HepG2 (cell line): Measurements from ENCODE around the gene MYCBP2. TPM values are rescaled to one million over a fixed set of nuclear protein-coding genes. Genes with fewer than 3 reads are reported as not detected.

ENCODE experiments used
- ATAC-seq: fragments of 200-7000 bp; cut with Tn5 transposase; 3 replicates; pipeline ENCODE4 v1.9.1; 2020; ENCODE audit warnings: mild to moderate bottlenecking, moderate library complexity
- BruUV-seq: library from RNA; stranded (reverse); fragments of 400-500 nt; replicated peaks from 2 replicates; lab custom pipeline; 2021; lab: Mats Ljungman, UMichigan
- CTCF ChIA-PET: fragments of 300-600 bp; formaldehyde crosslinking; extraction: SDS; loops from one replicate; lab custom pipeline; 2021; ENCODE audit warnings: low total read pairs, inconsistent platforms, low intra/inter-chr PET ratio; lab: Yijun Ruan, JAX
- POLR2A ChIA-PET: fragments of 350-600 bp; sonication (Branson Sonifier 250); formaldehyde crosslinking; loops from one replicate; lab custom pipeline; 2020; ENCODE audit warnings: antibody characterized with exemption, inconsistent platforms; lab: Yijun Ruan, JAX
- DNase-seq: peaks from one replicate; pipeline ENCODE4 v3.0.0-alpha.2; 2015; ENCODE audit warnings: low spot score
- FAIRE-seq: peaks from 3 replicates; lab custom pipeline; 2011; peaks lifted over from hg19 to GRCh38; lab: Jason Lieb, UNC
- H2AFZ ChIP-seq: one replicate; pipeline ENCODE4 v1.6.1; 2011; ENCODE audit warnings: low read length, inconsistent platforms
- H3K27ac ChIP-seq: fragments of 300-600 bp; 3 replicates; pipeline ENCODE4 v1.8.0; 2011; ENCODE audit warnings: mixed run types, mild to moderate bottlenecking, mixed read lengths, low read length, inconsistent platforms; ENCODE audit not compliant: insufficient read depth; ENCODE audit errors: extremely low read length
- H3K27me3 ChIP-seq, 2 experiments: fragments of 200-600 bp in 1 of 2; 2 replicates in 1 of 2; 3 replicates in 1 of 2; pipeline versions ENCODE4 v1.6.0 to v1.8.0; 2011; ENCODE audit warnings: low read length in 2 of 2, mild to moderate bottlenecking in 2 of 2, moderate library complexity in 2 of 2, inconsistent platforms in 1 of 2; ENCODE audit not compliant: insufficient read depth in 2 of 2, control insufficient read depth in 1 of 2
- H3K36me3 ChIP-seq, 2 experiments: fragments of 200-600 bp in 1 of 2; replicated peaks in 1 of 2; 2 replicates in 1 of 2; 3 replicates in 1 of 2; pipeline versions ENCODE4 v1.5.1 to v1.8.0; 2011; ENCODE audit warnings: low read length in 2 of 2, inconsistent platforms in 1 of 2; ENCODE audit not compliant: insufficient read depth in 2 of 2, control insufficient read depth in 1 of 2
- H3K4me1 ChIP-seq: 2 replicates; pipeline ENCODE4 v1.5.1; 2012; ENCODE audit warnings: low read length, inconsistent platforms; ENCODE audit not compliant: insufficient read depth
- H3K4me2 ChIP-seq: 2 replicates; pipeline ENCODE4 v1.6.0; 2011; ENCODE audit warnings: low read depth, low read length, inconsistent platforms
- H3K4me3 ChIP-seq, 3 experiments: fragments of 200-600 bp in 1 of 3; sonication (generic), shearing (Covaris generic) in 1 of 3; replicated peaks in 1 of 3; 2 replicates each; pipeline ENCODE4 v1.5.1; 2011 to 2016; ENCODE audit warnings: low read length in 3 of 3, inconsistent platforms in 2 of 3, low read depth in 2 of 3, mild to moderate bottlenecking in 2 of 3, control low read depth in 1 of 3, mixed read lengths in 1 of 3; ENCODE audit not compliant: insufficient read depth in 1 of 3
- H3K79me2 ChIP-seq: one replicate; pipeline ENCODE4 v1.6.1; 2011; ENCODE audit warnings: low read length, inconsistent platforms; ENCODE audit not compliant: insufficient read depth
- H3K9ac ChIP-seq: 2 replicates; pipeline ENCODE4 v1.6.0; 2011; ENCODE audit warnings: mild to moderate bottlenecking, low read depth, low read length, inconsistent platforms; ENCODE audit not compliant: insufficient read depth
- H3K9me3 ChIP-seq: 2 replicates; pipeline ENCODE4 v1.5.1; 2012; ENCODE audit warnings: mild to moderate bottlenecking, low read length
- H4K20me1 ChIP-seq: 2 replicates; pipeline ENCODE4 v1.6.0; 2011; ENCODE audit warnings: inconsistent platforms, mild to moderate bottlenecking, low read length, moderate library complexity; ENCODE audit not compliant: insufficient read depth
- ATRX ChIP-seq: sonication (generic); formaldehyde crosslinking; IDR thresholded peaks from 2 replicates; pipeline ENCODE4 v1.4.0; 2020; ENCODE audit warnings: missing genetic modification reagents, borderline replicate concordance
- ELF1 ChIP-seq: sonication (generic); formaldehyde crosslinking; IDR thresholded peaks from 2 replicates; pipeline ENCODE4 v1.4.0; 2020; ENCODE audit warnings: missing genetic modification reagents
- ESRRA ChIP-seq: sonication (generic); formaldehyde crosslinking; IDR thresholded peaks from 2 replicates; pipeline ENCODE4 v1.5.1; 2020; ENCODE audit warnings: mild to moderate bottlenecking, low read depth, missing genetic modification reagents
- HNF1A ChIP-seq, 2 experiments: sonication (generic) in 1 of 2; formaldehyde crosslinking in 1 of 2; IDR thresholded peaks; 2 replicates each; pipeline versions ENCODE4 v1.4.0 to v1.6.1; 2016 to 2020; ENCODE audit warnings: borderline replicate concordance in 1 of 2, low read depth in 1 of 2, mild to moderate bottlenecking in 1 of 2, missing genetic modification reagents in 1 of 2
- NRL ChIP-seq: sonication (generic); formaldehyde crosslinking; IDR thresholded peaks from 2 replicates; pipeline ENCODE4 v1.5.0; 2020; ENCODE audit warnings: missing genetic modification reagents, mild to moderate bottlenecking, moderate library complexity, borderline replicate concordance
- TRIM24 ChIP-seq: sonication (generic); formaldehyde crosslinking; IDR thresholded peaks from 2 replicates; pipeline ENCODE4 v1.8.0; 2022; ENCODE audit warnings: mild to moderate bottlenecking, missing genetic modification reagents
- ZNF468 ChIP-seq: sonication (generic); formaldehyde crosslinking; IDR thresholded peaks from 2 replicates; pipeline ENCODE4 v1.8.0; 2022; ENCODE audit warnings: mild to moderate bottlenecking, moderate library complexity, missing genetic modification reagents
- ZNF629 ChIP-seq: sonication (generic); formaldehyde crosslinking; conservative IDR thresholded peaks from 2 replicates; pipeline ENCODE4 v1.5.0; 2020; ENCODE audit warnings: missing genetic modification reagents
- ZNF83 ChIP-seq: sonication (generic); formaldehyde crosslinking; IDR thresholded peaks from 2 replicates; pipeline ENCODE4 v1.4.0; 2020; ENCODE audit warnings: missing genetic modification reagents, mild to moderate bottlenecking, borderline replicate concordance
- ZSCAN20 ChIP-seq: sonication (generic); formaldehyde crosslinking; IDR thresholded peaks from 2 replicates; pipeline ENCODE4 v1.4.0; 2020; ENCODE audit warnings: missing genetic modification reagents, mild to moderate bottlenecking, borderline replicate concordance
- WGBS: methylation state at CpG from one replicate; pipeline ENCODE4 v1.1.6; 2017; ENCODE audit warnings: low lambda C conversion rate; 5-methylcytosine and 5-hydroxymethylcytosine counted together
- in situ Hi-C: cut with HindIII; loops from 2 replicates; pipeline ENCODE4 v1.10.0; 2017; ENCODE audit warnings: low pct_unique_long_range_greater_than_20kb; ENCODE audit not compliant: extremely low pct_ligation_motif_present
- intact Hi-C: fragments of 100-400 bp; cut with micrococcal nuclease; formaldehyde crosslinking; loops from one replicate; pipeline ENCODE4 v1.10.0; 2022; ENCODE audit not compliant: unreplicated experiment
- polyA plus RNA-seq, 8 experiments: library from polyadenylated mRNA; depleted of rRNA in 3 of 8; stranded (reverse) in 7 of 8; unstranded in 1 of 8; fragments of >200 nt; fragmentation: Illumina TruSeq in 4 of 8; extraction: Trizol in 4 of 8; gene quantifications; 2 replicates each; pipeline versions ENCODE4 v1.2.1 to v1.2.3, GENCODE V29; 2011 to 2016; ENCODE audit warnings: low read depth in 4 of 8, missing spikeins in 1 of 8, mixed read lengths in 1 of 8; ENCODE audit not compliant: insufficient read depth in 1 of 8
- total RNA-seq, 5 experiments: library from RNA; depleted of rRNA; stranded (reverse); fragments of >200 nt; fragmentation: Illumina TruSeq; extraction: Trizol; gene quantifications; 2 replicates each; pipeline ENCODE4 v1.2.3, GENCODE V29; 2016; ENCODE audit warnings: low read depth in 1 of 5
- TF ChIP-seq, protein P1 (sequence below): sonication (generic); formaldehyde crosslinking; IDR thresholded peaks from 2 replicates; pipeline ENCODE4 v1.4.0; 2020; ENCODE audit warnings: mild to moderate bottlenecking, missing genetic modification reagents

MYCBP2 gene
- total and polyA plus RNA-seq, 2 of the 13 experiments (the other 11 are each of a cell fraction or from before 2014, with no cell fraction given), result 16.3 to 35.3 TPM

DNA sequence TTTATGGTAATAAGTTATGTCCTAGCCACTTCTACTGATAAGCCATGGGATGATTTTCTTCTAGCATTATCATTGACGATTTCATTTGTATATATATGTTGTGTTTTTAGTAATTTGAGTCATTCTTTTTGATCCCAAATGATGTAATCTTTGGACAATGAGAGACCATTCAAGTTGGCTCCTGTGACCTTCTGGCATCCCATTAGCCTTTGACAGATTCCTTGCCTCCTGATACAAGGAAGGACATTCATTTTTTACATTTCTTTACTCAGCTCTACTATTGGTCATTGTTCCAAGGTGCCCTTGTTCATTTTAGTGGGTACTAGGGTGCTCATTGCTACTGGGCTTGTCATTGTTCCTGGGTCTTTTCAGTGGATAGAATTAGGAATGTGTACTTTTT is 35.3 kb upstream of the MYCBP2 start:
- no peak for ATAC-seq
- H2AFZ ChIP-seq, result no peak overlapping the region
- TF ChIP-seq NRL (CRISPR knock-in tag), result no peak
- no peak for TF ChIP-seq HNF1A (IDR thresholded peaks at IDR 0.05; ENCODE audit: low read depth)
- no peak for TF ChIP-seq HNF1A (CRISPR knock-in tag; IDR thresholded peaks at IDR 0.05; ENCODE audit: borderline replicate concordance)
- no peak for TF ChIP-seq ZNF629 (CRISPR knock-in tag)
- TF ChIP-seq ZNF468, result no peak
- no peak for TF ChIP-seq TRIM24
- TF ChIP-seq ZNF83 (CRISPR knock-in tag), result no peak
- TF ChIP-seq ESRRA (CRISPR knock-in tag), result no peak
- TF ChIP-seq ELF1 (CRISPR knock-in tag), result no peak
- TF ChIP-seq, protein P1, sequence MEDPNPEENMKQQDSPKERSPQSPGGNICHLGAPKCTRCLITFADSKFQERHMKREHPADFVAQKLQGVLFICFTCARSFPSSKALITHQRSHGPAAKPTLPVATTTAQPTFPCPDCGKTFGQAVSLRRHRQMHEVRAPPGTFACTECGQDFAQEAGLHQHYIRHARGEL (CRISPR knock-in tag), result no peak
- TF ChIP-seq ZSCAN20 (CRISPR knock-in tag), result no peak
- no peak for TF ChIP-seq ATRX (CRISPR knock-in tag)
- TF ChIP-seq, all 625 proteins: peak for 0
- no peak overlapping the region for H3K9ac ChIP-seq
- no TSS peak for BruUV-seq
- H3K9me3 ChIP-seq, result no peaks in the 10 kb centered on the region
- H3K36me3 ChIP-seq, result no peaks in the 10 kb centered on the region
- no peak overlapping the region for H3K4me2 ChIP-seq
- CTCF ChIA-PET, result no interaction called here
- intact Hi-C loops (no loop called here), in situ Hi-C loops (no loop called here)
- DNase-seq, result no peak
- no peaks in the 10 kb centered on the region for H3K79me2 ChIP-seq
- no peak overlapping the region for H3K27ac ChIP-seq
- 0% methylated on average over 1 of the region's 1 CpG for WGBS
- no peak overlapping the region for H3K4me3 ChIP-seq
- FAIRE-seq, result no peak
- no peaks in the 10 kb centered on the region for H4K20me1 ChIP-seq
- POLR2A ChIA-PET, result no interaction called here
- H3K27me3 ChIP-seq, result no peaks in the 10 kb centered on the region; a peak in 2 of 5 replicates
- H3K4me1 ChIP-seq, result no peaks in the 10 kb centered on the region
